Activated naive CD4-positive, alpha-beta T cell treated with Interleukin-2 at 50 U/mL for 16 hours (primary cell): ENCODE data around the gene TXNL4A.
"Not testable (repeated sequence)": the region's sequence is repeated elsewhere in the genome, so short reads cannot be mapped to it uniquely, and the experiment has no call there.

Experiments
- DNase-seq: peaks from one replicate; pipeline ENCODE4 v3.0.0-alpha.2; 2020

TXNL4A gene

DNA sequence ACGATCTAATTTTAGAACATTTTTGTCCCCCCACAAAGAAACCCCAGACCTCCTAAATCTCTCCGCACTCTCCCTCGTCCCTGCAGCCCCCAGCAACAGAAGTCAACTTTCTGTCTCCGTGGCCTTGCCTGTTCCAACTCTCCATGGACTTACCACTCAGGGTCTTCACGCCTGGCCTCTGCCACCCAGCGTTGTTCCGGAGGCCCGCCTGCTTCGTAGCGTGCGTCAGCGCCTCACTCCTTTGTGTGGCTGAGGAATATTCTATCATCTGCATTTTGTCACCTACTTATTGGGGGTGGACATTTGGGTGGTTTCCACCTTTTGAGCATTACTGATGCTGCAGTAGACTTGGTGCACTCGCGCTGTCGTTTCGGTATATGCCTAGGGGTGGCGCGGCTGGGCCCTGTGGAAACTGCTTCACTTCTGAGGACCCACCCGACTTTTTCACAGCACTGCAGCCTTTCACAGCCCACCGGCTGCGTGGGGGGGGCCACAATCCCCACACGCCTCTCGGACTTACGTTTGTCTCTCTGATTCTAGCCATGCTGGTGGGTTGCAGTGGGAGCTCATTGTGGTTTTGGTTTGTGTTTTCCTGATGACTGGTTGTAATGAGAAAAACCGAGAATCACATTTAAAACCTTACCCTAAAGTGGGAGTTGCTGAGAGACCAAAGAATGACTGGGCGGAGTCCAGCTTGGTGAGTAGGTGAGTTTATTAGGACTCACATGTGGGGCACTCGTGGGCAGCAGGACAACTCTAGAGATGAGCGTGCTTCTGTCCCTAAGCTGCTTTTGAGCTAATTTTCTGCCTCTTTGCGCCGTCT, 25.3 kb downstream of the TXNL4A start:
- peak; percentile 79 for DNase-seq

DNA sequence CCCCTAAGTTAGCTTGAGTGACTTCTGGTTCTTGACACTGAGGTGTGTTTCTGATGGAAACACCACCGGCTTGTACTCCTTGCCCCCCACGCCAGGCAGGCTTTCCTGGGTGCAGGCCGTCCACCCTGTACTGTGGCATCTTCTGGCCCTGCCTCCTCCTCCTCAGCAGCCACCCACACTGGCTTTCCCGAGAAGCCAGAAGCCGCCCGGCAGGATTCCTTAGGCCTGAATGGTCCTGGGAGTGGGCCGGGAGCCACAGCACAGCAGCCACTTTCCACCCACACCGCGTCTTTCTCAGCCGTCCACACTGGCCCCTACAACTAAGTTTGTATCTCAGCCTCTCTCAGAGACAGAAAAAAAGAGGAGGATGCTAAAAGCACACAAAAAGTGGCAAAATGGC, 26.1 kb downstream of the TXNL4A start:
- DNase-seq = no peak

GRCh38 chr18:79961527-79962291, 26.7 kb downstream of the TXNL4A start:
- DNase-seq = no peak

GRCh38 chr18:79960921-79961526, 27.3 kb downstream of the TXNL4A start:
- no peak for DNase-seq

- DNase-seq = not testable (repeated sequence)
Observed at GRCh38 chr18:79960161-79960801, 28.1 kb downstream of the TXNL4A start.

- DNase-seq = no peak
Observed at GRCh38 chr18:79958981-79959380, 29.4 kb downstream of the TXNL4A start.

- DNase-seq = no peak
Observed at GRCh38 chr18:79956276-79956675, 32.1 kb downstream of the TXNL4A start.

- no peak for DNase-seq
Observed at GRCh38 chr18:79955302-79956075, 32.9 kb downstream of the TXNL4A start.

DNA sequence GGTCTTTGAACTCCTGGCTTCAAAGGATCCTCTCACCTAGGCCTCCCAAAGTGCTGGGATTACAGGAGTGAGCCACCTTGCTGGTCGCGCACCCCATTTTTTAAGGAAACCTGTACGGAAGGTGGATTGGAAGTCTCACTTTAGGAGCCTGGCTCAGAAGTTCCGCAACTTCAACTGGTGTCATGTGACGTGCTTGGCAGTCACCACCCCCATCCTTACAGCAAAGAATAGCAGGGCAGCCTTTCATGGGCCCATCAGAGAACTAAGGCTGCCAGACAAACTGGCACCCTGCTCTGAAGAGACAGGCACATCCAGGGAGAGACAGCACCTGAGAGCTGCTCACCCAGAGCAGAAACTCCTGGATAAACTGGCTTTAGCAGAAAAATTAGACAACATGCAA, 33.6 kb downstream of the TXNL4A start:
- DNase-seq = no peak

DNA sequence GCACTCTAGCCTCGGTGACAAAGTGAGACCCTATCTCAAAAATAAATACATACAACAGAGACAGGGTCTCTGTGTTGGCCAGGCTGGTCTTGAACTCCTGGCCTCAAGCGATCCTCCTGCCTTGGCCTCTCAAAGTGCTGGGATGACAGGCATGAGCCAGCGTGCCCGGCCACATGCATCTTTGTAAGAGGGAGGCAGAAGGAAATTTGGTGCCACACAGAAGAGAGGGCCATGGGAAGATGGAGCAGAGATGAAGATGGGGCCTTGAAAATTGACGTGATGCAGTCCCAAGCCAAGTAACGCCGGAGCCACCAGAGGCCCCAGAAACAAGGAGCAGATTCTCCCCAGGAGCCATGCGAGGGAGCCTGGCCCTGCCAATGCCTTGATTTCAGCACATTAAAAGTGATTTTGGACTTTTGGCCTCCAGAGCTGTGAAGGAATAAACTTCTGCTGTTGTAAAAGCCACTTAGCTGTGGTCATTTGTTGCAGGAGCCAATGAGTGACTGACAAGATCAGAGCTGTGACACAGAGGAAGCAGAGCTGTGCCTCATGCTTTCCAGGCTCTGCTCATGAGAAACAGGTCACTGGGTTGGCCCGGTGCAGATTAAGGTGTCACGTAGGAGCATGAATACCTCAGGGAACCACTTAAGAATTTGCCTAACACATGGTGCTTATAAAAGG, 34.3 kb downstream of the TXNL4A start:
- no peak for DNase-seq

GRCh38 chr18:79952996-79953559, 35.3 kb downstream of the TXNL4A start:
- no peak for DNase-seq

DNA sequence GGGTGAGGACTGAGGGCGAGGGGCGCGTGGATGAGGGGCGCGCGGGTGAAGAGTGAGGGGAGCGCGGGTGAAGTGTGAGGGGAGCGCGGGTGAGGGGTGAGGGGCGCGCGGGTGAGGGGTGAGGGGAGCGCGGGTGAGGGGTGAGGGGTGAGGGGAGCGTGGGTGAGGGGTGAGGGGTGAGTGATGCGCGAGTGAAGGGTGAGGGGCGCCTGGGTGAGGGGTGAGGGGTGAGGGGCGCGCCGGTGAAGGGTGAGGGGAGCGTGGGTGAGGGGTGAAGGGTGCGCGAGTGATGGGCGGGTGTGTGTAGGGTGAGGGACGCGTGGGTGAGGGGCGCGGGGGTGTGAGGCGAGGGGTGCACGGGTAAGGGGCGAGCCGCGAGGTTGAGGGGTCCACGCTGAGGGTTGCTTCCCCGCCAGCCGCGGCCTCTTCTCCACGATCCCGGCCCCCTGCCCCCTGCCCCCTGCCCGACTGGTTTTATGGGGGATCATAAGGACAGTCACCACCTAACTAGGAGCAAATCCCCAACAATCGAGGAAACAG, 35.8 kb downstream of the TXNL4A start:
- no peak for DNase-seq

DNA sequence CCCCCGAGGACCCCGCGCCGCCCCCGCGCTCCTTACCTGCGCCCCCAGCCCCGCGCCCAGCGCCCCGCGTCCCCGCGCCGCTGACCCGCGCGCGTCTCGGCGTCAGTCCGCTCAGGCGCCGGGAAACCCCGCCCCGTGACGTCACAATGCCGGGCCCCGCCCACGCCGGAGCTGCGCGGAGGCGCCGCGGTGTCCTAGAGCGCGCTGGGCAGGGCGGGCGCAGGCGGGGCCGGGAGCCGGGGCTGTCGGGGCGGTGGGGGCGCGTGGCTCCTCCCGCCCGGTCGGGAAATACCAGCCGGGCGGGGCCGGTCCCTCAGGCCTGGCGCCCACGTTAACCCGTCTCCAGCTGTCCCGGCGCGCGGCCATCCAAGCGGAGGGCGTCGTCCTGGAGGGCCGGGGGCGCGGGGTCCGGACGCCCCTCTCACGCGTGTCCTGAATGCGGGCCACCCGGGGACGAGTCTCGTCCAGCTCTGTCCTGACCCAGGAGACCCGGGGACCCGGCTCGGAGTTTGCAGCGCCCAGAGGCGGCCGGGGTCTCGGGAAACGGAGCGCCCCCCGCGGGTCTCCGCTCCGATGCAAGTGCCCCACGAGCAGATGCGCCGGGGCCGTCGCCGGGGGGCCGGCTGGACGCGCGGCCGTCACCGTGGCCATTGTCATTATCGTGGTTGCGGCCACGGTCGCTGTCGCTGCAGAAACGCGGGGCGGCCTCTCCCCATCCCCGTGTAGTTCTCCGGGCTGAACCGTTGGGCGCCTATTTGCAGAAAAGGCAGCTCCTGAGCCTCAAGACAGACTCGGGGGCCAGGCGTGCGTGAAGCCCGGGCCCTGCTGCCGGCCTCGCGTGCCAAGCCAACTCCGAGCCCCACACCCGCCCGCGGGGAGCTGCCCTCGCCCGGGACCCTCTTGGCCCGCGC, 36.6 kb downstream of the TXNL4A start, which contains the start of gene SLC66A2:
SLC66A2 (minus strand) TSS at position 109 of the 911 bp plus-strand sequence. CDS start 727 bp downstream, outside the sequence.
- peak; percentile 95 for DNase-seq

DNA sequence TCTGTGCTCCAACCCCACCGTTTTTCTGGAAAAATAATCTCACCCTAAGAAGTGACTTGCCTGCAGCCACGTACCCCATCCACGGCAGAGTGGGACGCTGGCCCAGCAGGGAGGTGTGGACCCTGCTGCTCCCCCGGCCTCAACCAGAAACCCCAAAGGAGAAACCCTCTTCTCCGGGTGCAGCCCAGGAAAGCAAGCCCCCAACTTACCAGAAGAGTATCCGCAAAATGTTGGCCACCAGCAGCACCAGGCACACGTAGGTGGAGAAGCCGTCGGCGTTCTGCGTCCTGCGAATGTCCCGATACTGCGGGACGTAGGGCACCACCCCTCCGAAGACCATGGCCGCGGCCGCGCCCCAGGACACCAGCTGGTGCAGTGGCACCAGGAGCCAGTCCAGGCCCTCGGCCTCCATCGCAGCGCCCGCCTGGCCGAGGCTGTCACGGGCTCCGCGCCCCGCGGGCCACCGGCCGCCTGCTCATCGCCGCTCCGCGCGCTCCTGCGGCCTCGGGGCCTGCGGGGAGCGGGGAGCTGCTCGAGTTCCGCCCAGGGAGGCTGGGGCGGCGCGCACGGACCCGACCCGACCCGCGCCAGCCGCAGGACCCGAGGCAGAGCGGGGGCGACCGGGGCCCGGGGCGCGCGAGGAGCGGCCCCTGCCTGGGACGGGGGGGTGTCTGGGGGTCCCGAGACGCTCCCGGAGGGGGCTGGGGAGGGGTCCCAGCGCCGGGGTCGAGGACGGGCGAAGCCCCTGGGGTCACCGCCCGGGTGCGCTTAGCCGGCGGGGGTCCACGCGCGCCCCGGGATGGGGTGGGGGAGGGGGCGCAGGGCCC, 37.6 kb downstream of the TXNL4A start:
- DNase-seq = no peak

DNA sequence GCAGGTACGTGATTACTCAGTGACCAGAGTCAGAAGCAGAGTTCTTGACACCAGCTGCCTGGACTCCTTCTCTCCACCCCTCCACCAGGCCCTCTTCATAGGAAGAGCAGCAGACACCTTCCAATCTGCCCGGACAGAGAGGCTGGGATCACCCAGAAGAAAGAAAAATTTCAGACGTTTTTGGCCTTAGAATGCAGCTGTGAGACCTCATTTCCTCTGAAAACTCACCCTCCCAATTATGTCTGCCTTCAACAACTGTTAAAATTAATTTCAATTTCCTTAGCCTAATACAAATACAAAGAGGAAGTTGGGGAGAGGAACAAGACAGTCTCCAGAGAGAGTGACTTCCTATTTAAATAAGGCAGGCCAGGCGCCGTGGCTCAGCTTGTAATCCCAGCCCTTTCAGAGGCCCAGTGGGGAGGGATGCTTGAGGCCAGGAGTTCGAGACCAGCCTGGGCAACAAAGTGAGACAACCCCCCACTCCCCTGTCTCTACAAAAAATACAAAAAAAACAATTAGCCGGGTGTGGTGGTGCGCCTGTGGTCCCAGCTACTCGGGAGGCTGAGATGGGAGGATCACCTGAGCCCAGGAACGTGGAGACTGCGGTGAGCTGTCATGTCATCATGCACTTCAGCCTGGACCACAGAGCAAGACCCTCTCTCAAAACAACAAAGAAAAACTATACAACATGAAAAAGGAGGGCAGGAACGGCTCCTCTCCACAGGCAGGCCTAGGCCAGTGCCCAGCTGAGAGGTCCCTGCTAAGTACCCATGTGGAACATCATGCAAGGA, 38.5 kb downstream of the TXNL4A start:
- DNase-seq = no peak

GRCh38 chr18:79948719-79949411, 39.5 kb downstream of the TXNL4A start:
- no peak for DNase-seq

DNA sequence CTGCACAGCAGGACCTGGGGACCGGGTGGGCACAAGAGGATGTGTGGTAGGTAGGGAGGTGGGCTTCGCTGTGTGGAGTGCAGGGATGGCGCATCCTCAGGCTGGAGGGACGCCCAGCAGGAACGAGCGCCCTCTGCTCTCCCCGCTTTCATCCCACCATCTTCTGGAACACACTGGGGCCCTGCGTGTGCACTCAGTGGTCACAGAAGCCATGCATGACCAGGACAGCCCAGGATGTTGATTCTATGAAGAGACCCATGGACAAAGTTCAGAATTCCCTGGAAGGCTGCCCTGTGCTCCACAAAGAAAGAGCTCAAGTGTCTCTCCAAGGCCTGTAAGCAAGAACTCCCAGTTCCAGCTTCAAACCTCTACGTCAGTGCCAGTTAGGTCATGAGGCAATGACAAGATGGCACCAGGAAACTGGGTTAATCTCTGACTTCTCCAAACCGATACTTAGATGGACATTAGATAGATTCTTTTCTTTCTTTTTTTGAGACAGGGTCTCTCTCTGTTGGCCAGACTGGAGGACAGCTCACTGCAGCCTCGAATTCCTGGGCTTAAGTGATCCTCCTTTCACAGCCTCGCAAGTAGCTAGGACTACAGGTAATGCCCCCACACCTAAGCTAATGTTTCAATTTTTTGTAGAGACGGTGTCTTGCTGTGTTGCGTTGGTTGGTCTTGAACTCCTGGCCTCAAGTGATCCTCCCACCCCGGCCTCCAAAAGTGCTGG, 40.3 kb downstream of the TXNL4A start:
- no peak for DNase-seq
